Skeletal muscle tissue (tissue), 4 donors: ENCODE data around the gene PCCB. TPM values are rescaled to one million over a fixed set of nuclear protein-coding genes. Genes with fewer than 3 reads are reported as not detected.
"Not testable (repeated sequence)": the region's sequence is repeated elsewhere in the genome, so short reads cannot be mapped to it uniquely, and the experiment has no call there.

Experiments
- H3K27ac ChIP-seq: one replicate; pipeline ENCODE4 v1.7.0; 2013; ENCODE audit warnings: mild to moderate bottlenecking, low read depth, low read length, inconsistent platforms
- H3K27me3 ChIP-seq, 3 donors: one replicate each; pipeline ENCODE4 v1.7.0; 2013; ENCODE audit warnings: low read length in 3 of 3; ENCODE audit not compliant: control insufficient read depth in 3 of 3, insufficient read depth in 3 of 3
- H3K36me3 ChIP-seq, 3 donors: one replicate each; pipeline ENCODE4 v1.7.0; 2013; ENCODE audit warnings: low read length in 3 of 3; ENCODE audit not compliant: control insufficient read depth in 3 of 3, insufficient read depth in 3 of 3
- H3K4me1 ChIP-seq, 3 donors: one replicate each; pipeline ENCODE4 v1.7.0; 2013; ENCODE audit warnings: low read length in 3 of 3, mild to moderate bottlenecking in 3 of 3; ENCODE audit not compliant: control insufficient read depth in 3 of 3, insufficient read depth in 3 of 3
- H3K4me3 ChIP-seq, 3 donors: one replicate each; pipeline ENCODE4 v1.7.0; 2013; ENCODE audit warnings: low read length in 3 of 3
- H3K9ac ChIP-seq, 3 donors: one replicate each; pipeline ENCODE4 v1.7.0; 2013; ENCODE audit warnings: low read length in 3 of 3, mild to moderate bottlenecking in 3 of 3, moderate library complexity in 2 of 3, low read depth in 1 of 3
- H3K9me3 ChIP-seq, 3 donors: one replicate each; pipeline ENCODE4 v1.7.0; 2013; ENCODE audit warnings: low read length in 3 of 3; ENCODE audit not compliant: control insufficient read depth in 3 of 3
- total RNA-seq: library from RNA; depleted of rRNA; stranded (reverse); fragments of >200 nt; gene quantifications from one replicate; pipeline ENCODE4 v1.2.3, GENCODE V29; 2014
- donor health status: Osteomylitis.

PCCB gene
- total RNA-seq, 1 donor from 2014 or later = 34.4 TPM

- no peak overlapping the region for H3K9ac ChIP-seq
- H3K4me3 ChIP-seq = no peak overlapping the region
- peaks cover 25 to 41% (median 31%) of the 10 kb centered on the region in 3 donors for H3K36me3 ChIP-seq
- no peaks in the 10 kb centered on the region for H3K27me3 ChIP-seq
- no peak overlapping the region for H3K27ac ChIP-seq
- no peaks in the 10 kb centered on the region for H3K4me1 ChIP-seq
- H3K9me3 ChIP-seq = no peaks in the 10 kb centered on the region
Measured at GRCh38 chr3:136332776-136333175, 82.6 kb downstream of the PCCB start.

- H3K9ac ChIP-seq = no peak overlapping the region
- H3K27me3 ChIP-seq = no peaks in the 10 kb centered on the region
- no peaks in the 10 kb centered on the region for H3K9me3 ChIP-seq
- H3K4me3 ChIP-seq = no peak overlapping the region
- peaks cover 16 to 34% (median 20%) of the 10 kb centered on the region in 3 donors for H3K36me3 ChIP-seq
- H3K4me1 ChIP-seq = no peaks in the 10 kb centered on the region
- no peak overlapping the region for H3K27ac ChIP-seq
Measured at GRCh38 chr3:136334209-136334608, 84.1 kb downstream of the PCCB start.

GRCh38 chr3:136334726-136335125 lies 84.6 kb downstream of the PCCB start:
- H3K36me3 ChIP-seq = peaks cover 11 to 33% (median 18%) of the 10 kb centered on the region in 3 donors
- not testable (repeated sequence) for H3K9ac ChIP-seq, H3K27me3 ChIP-seq, H3K27ac ChIP-seq, H3K4me3 ChIP-seq, H3K9me3 ChIP-seq, H3K4me1 ChIP-seq

GRCh38 chr3:136336329-136337100 lies 86.4 kb downstream of the PCCB start:
- Histone ChIP-seq H3K9me3 (no peaks in the 10 kb centered on the region), H3K9ac (no peak overlapping the region), H3K36me3 (peaks cover 14 to 33% (median 18%) of the 10 kb centered on the region in 3 donors), H3K27ac (no peak overlapping the region), H3K4me3 (no peak overlapping the region), H3K27me3 (no peaks in the 10 kb centered on the region), H3K4me1 (no peaks in the 10 kb centered on the region)

- Histone ChIP-seq H3K36me3 (peaks cover 0 to 14% (median 12%) of the 10 kb centered on the region in 3 donors), H3K27me3 (no peaks in the 10 kb centered on the region), H3K4me3 (no peak overlapping the region), H3K9ac (no peak overlapping the region), H3K9me3 (no peaks in the 10 kb centered on the region), H3K27ac (no peak overlapping the region), H3K4me1 (peaks cover 0 to 8% (median 5%) of the 10 kb centered on the region in 3 donors)
Measured at GRCh38 chr3:136343446-136343845, 93.3 kb downstream of the PCCB start.

GRCh38 chr3:136343873-136344555 lies 93.9 kb downstream of the PCCB start:
- Histone ChIP-seq H3K4me3 (no peak overlapping the region), H3K27me3 (no peaks in the 10 kb centered on the region), H3K36me3 (peaks cover 0 to 17% (median 12%) of the 10 kb centered on the region in 3 donors), H3K9me3 (no peaks in the 10 kb centered on the region), H3K9ac (no peak overlapping the region), H3K27ac (no peak overlapping the region), H3K4me1 (peaks cover 0 to 8% (median 5%) of the 10 kb centered on the region in 3 donors)

GRCh38 chr3:136346486-136346885 lies 96.3 kb downstream of the PCCB start:
- Histone ChIP-seq H3K4me3 (no peak overlapping the region), H3K4me1 (peaks cover 6 to 16% (median 12%) of the 10 kb centered on the region in 3 donors), H3K27me3 (no peaks in the 10 kb centered on the region), H3K9me3 (no peaks in the 10 kb centered on the region), H3K36me3 (peaks cover 0 to 10% (median 7%) of the 10 kb centered on the region in 3 donors), H3K27ac (no peak overlapping the region), H3K9ac (no peak overlapping the region)

- no peak overlapping the region for H3K27ac ChIP-seq
- no peaks in the 10 kb centered on the region for H3K27me3 ChIP-seq
- H3K4me1 ChIP-seq = peaks cover 7 to 10% (median 9%) of the 10 kb centered on the region in 3 donors
- no peak overlapping the region for H3K4me3 ChIP-seq
- no peaks in the 10 kb centered on the region for H3K9me3 ChIP-seq
- peaks cover 0 to 9% (median 0%) of the 10 kb centered on the region in 3 donors for H3K36me3 ChIP-seq
- H3K9ac ChIP-seq = no peak overlapping the region
Measured at GRCh38 chr3:136350132-136350531, 100.0 kb downstream of the PCCB start.

- Histone ChIP-seq H3K9ac (no peak overlapping the region), H3K27ac (no peak overlapping the region)
Measured at GRCh38 chr3:136350557-136350956, 100.4 kb downstream of the PCCB start.

GRCh38 chr3:136351351-136351750 lies 101.2 kb downstream of the PCCB start:
- no peak overlapping the region for H3K9ac ChIP-seq

More at GRCh38 chr3:136350557-136350956, 100.4 kb downstream of the PCCB start:
- Histone ChIP-seq H3K9me3 (no peaks in the 10 kb centered on the region), H3K36me3 (peaks cover 0 to 12% (median 0%) of the 10 kb centered on the region in 3 donors), H3K4me1 (peaks cover 7 to 10% (median 9%) of the 10 kb centered on the region in 3 donors), H3K27me3 (no peaks in the 10 kb centered on the region), H3K4me3 (no peak overlapping the region)

More at GRCh38 chr3:136351351-136351750, 101.2 kb downstream of the PCCB start:
- Histone ChIP-seq H3K4me3 (no peak overlapping the region), H3K27me3 (no peaks in the 10 kb centered on the region), H3K9me3 (no peaks in the 10 kb centered on the region), H3K27ac (no peak overlapping the region), H3K36me3 (peaks cover 0 to 11% (median 2%) of the 10 kb centered on the region in 3 donors), H3K4me1 (peaks cover 7 to 10% (median 9%) of the 10 kb centered on the region in 3 donors)
